GM12865 (cell line): ENCODE results near the gene STX16.

Experiments used
- DNase-seq: peaks from one replicate; pipeline ENCODE4 v3.0.0; 2010; ENCODE audit warnings: low read depth
- H3K4me3 ChIP-seq: 2 replicates; pipeline ENCODE4 v1.5.1; 2011; ENCODE audit warnings: mild to moderate bottlenecking, low read depth, low read length, control low read depth
- CTCF ChIP-seq: IDR thresholded peaks from 2 replicates; pipeline ENCODE4 v1.5.1; 2011; ENCODE audit warnings: low read length, control low read depth, low read depth, inconsistent platforms; ENCODE audit not compliant: insufficient read depth; ENCODE audit errors: missing control alignments

Gene STX16

DNA sequence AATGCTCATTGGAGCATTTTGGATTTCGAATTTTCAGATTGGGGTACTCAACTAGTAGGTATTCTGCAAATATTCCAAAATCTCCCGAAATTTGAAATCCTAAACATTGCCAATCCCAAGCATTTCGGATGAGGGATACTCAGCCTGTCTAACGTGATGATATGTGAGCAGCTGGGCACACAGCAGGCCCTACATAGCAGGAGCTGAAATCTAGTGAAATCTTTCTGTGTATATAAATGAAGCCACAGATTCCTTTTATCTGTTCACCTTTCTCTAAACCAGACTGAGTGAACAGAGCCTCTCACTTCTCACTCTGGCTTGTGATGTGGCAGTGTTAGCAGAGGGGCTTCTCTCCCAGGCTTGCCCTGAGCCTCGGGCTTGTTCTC is 17.8 kb downstream of the STX16 start:
- H3K4me3 ChIP-seq, result no peak overlapping the region
- DNase-seq, result no peak
- TF ChIP-seq CTCF, result no peak

- DNase-seq, result peak; percentile 53
- no peak overlapping the region for H3K4me3 ChIP-seq
- no peak for TF ChIP-seq CTCF
Observed at GRCh38 chr20:58669287-58670006, 18.4 kb downstream of the STX16 start.

DNA sequence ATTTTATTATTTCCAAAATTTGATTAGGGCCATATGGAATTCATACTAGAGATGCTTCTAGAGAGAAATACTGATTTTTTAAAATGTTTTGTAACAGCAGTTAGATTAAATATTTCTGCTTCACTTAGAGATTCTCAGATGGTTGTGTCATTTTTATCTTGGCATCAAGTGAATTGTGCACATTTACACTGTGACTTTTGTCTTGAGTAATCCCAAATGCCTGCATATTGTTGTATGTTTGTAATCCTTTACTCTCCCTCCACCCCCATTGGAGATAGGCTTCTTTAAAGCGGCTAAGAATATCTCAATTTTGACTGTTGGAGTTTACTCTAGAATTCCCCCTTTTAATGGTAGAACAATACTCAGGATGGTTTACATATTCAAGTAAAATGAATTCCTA is 19.0 kb downstream of the STX16 start:
- H3K4me3 ChIP-seq, result no peak overlapping the region
- DNase-seq, result no peak
- TF ChIP-seq CTCF, result no peak

GRCh38 chr20:58670659-58671058 is 19.6 kb downstream of the STX16 start:
- no peak for TF ChIP-seq CTCF
- H3K4me3 ChIP-seq, result no peak overlapping the region
- DNase-seq, result no peak

DNA sequence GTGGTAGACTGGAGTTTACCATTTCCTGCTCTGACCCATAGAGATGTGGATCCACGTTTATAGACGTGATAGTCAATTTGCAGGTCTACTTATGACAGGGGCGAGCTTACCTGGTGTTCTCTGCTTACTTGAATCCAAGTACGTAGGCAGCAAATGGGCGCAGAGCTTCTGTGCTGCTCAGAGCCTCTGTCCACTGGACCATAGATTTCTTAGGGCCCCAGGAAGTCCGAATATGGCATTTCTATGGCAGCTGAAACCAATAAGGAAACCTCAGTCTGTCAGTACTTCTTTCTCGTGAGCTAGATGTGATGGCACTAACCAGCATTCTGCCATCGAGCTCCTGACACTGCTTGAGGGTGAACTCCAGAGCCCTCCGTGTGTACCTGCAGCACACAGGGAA is 22.0 kb downstream of the STX16 start:
- DNase-seq, result no peak
- TF ChIP-seq CTCF, result no peak
- H3K4me3 ChIP-seq, result no peak overlapping the region

- TF ChIP-seq CTCF, result no peak
- DNase-seq, result no peak
- no peak overlapping the region for H3K4me3 ChIP-seq
Observed at GRCh38 chr20:58675146-58675584, 24.1 kb downstream of the STX16 start.

- no peak for DNase-seq
- no peak for TF ChIP-seq CTCF
- no peak overlapping the region for H3K4me3 ChIP-seq
Observed at GRCh38 chr20:58675641-58676040, 24.6 kb downstream of the STX16 start.
